ENCODE data around the gene AARSD1. TPM values are rescaled to one million over a fixed set of nuclear protein-coding genes. Genes with fewer than 3 reads are reported as not detected.
"Not testable (repeated sequence)": the region's sequence is repeated elsewhere in the genome, so short reads cannot be mapped to it uniquely, and the experiment has no call there.

AARSD1 gene
- total RNA-seq, 4 donors from 2014 or later = 12.6 to 33.5 (median 26.5) TPM

- peak overlapping the region; percentile 16 to 64 (median 38) for H3K27ac ChIP-seq
- TF ChIP-seq CTCF (IDR thresholded peaks at IDR 0.05) = peak; percentile 41 to 82 (median 73)
- no peak for TF ChIP-seq POLR2A (IDR thresholded peaks at IDR 0.05)
- no peak overlapping the region for H3K4me3 ChIP-seq
- no peaks in the 10 kb centered on the region for H3K27me3 ChIP-seq
- DNase-seq = peak in 2 of 3 donors; percentile 23 to 59
- H3K4me1 ChIP-seq = peaks cover 0 to 7% (median 2%) of the 10 kb centered on the region in 4 donors
- no peaks in the 10 kb centered on the region for H3K9me3 ChIP-seq
- H3K36me3 ChIP-seq = no peaks in the 10 kb centered on the region
Measured at GRCh38 chr17:42928714-42929496, 35.3 kb downstream of the AARSD1 start.

GRCh38 chr17:42924891-42925290, 39.4 kb downstream of the AARSD1 start:
- H3K36me3 ChIP-seq = no peaks in the 10 kb centered on the region

GRCh38 chr17:42923472-42923871, 40.8 kb downstream of the AARSD1 start:
- not testable (repeated sequence) for DNase-seq, H3K27me3 ChIP-seq, H3K27ac ChIP-seq, H3K4me3 ChIP-seq, H3K9me3 ChIP-seq, H3K36me3 ChIP-seq
- H3K4me1 ChIP-seq = peaks cover 0 to 22% (median 0%) of the 10 kb centered on the region in 4 donors

More at GRCh38 chr17:42924891-42925290, 39.4 kb downstream of the AARSD1 start:
- Histone ChIP-seq H3K4me1 (peaks cover 0 to 21% (median 2%) of the 10 kb centered on the region in 4 donors), H3K27me3 (no peaks in the 10 kb centered on the region), H3K9me3 (no peaks in the 10 kb centered on the region), H3K27ac (no peak overlapping the region), H3K4me3 (no peak overlapping the region)
- no peak for TF ChIP-seq POLR2A (IDR thresholded peaks at IDR 0.05)
- DNase-seq = no peak

- DNase-seq = no peak
- Histone ChIP-seq H3K9me3 (no peaks in the 10 kb centered on the region), H3K4me3 (no peak overlapping the region), H3K4me1 (peaks cover 0 to 22% (median 0%) of the 10 kb centered on the region in 4 donors), H3K36me3 (no peaks in the 10 kb centered on the region), H3K27ac (no peak overlapping the region), H3K27me3 (no peaks in the 10 kb centered on the region)
- TF ChIP-seq POLR2A (IDR thresholded peaks at IDR 0.05) (no peak), CTCF (IDR thresholded peaks at IDR 0.05) (no peak)
Measured at GRCh38 chr17:42922294-42922693, 42.0 kb downstream of the AARSD1 start.

GRCh38 chr17:42920922-42921321, 43.3 kb downstream of the AARSD1 start:
- no peak for DNase-seq
- Histone ChIP-seq H3K4me1 (peaks cover 0 to 22% (median 0%) of the 10 kb centered on the region in 4 donors), H3K36me3 (no peaks in the 10 kb centered on the region), H3K4me3 (no peak overlapping the region), H3K27ac (peak overlapping the region in 1 of 4 donors; percentile 19), H3K9me3 (no peaks in the 10 kb centered on the region), H3K27me3 (no peaks in the 10 kb centered on the region)
- TF ChIP-seq POLR2A (IDR thresholded peaks at IDR 0.05) (no peak), CTCF (IDR thresholded peaks at IDR 0.05) (no peak)

GRCh38 chr17:42920106-42920900, 44.0 kb downstream of the AARSD1 start:
- Histone ChIP-seq H3K4me1 (peaks cover 0 to 22% (median 0%) of the 10 kb centered on the region in 4 donors), H3K36me3 (no peaks in the 10 kb centered on the region), H3K27ac (no peak overlapping the region), H3K27me3 (no peaks in the 10 kb centered on the region), H3K4me3 (no peak overlapping the region), H3K9me3 (no peaks in the 10 kb centered on the region)
- TF ChIP-seq CTCF (IDR thresholded peaks at IDR 0.05) (no peak), POLR2A (IDR thresholded peaks at IDR 0.05) (no peak)
- DNase-seq = peak in 1 of 3 donors; percentile 67

GRCh38 chr17:42919522-42920077, 44.7 kb downstream of the AARSD1 start:
- H3K27me3 ChIP-seq, H3K27ac ChIP-seq, H3K4me3 ChIP-seq, H3K9me3 ChIP-seq, H3K36me3 ChIP-seq, DNase-seq: not testable (repeated sequence)
- peaks cover 0 to 26% (median 0%) of the 10 kb centered on the region in 4 donors for H3K4me1 ChIP-seq

Measured in Peyer's patch (tissue), 4 donors.